AG09319 (cell line): ENCODE measurements around the gene GPR141.

Experiments used
- DNase-seq: peaks from one replicate; pipeline ENCODE4 v3.0.0-alpha.2; 2010; ENCODE audit warnings: low read depth; ENCODE audit errors: extremely low read depth
- CTCF ChIP-seq: IDR thresholded peaks from 2 replicates; pipeline ENCODE4 v1.5.1; 2011; ENCODE audit warnings: low read depth, mild to moderate bottlenecking, inconsistent platforms, low read length, moderate library complexity

Gene GPR141

GRCh38 chr7:37757563-37757962, 74.0 kb downstream of the GPR141 start:
- TF ChIP-seq CTCF, result no peak
- DNase-seq, result no peak

- no peak for TF ChIP-seq CTCF
- DNase-seq, result no peak
Measured at GRCh38 chr7:37758501-37759045, 75.0 kb downstream of the GPR141 start.

- DNase-seq, result no peak
- TF ChIP-seq CTCF, result no peak
Measured at GRCh38 chr7:37759526-37759925, 76.0 kb downstream of the GPR141 start.

GRCh38 chr7:37765421-37765829, 81.9 kb downstream of the GPR141 start:
- no peak for DNase-seq
- no peak for TF ChIP-seq CTCF

GRCh38 chr7:37765872-37766525, 82.4 kb downstream of the GPR141 start:
- TF ChIP-seq CTCF, result no peak
- no peak for DNase-seq

GRCh38 chr7:37768611-37769010, 85.0 kb downstream of the GPR141 start:
- DNase-seq, result no peak
- no peak for TF ChIP-seq CTCF

GRCh38 chr7:37769291-37769690, 85.7 kb downstream of the GPR141 start:
- no peak for DNase-seq
- no peak for TF ChIP-seq CTCF
